ENCODE measurements around the gene EN1.

EN1 gene

DNA sequence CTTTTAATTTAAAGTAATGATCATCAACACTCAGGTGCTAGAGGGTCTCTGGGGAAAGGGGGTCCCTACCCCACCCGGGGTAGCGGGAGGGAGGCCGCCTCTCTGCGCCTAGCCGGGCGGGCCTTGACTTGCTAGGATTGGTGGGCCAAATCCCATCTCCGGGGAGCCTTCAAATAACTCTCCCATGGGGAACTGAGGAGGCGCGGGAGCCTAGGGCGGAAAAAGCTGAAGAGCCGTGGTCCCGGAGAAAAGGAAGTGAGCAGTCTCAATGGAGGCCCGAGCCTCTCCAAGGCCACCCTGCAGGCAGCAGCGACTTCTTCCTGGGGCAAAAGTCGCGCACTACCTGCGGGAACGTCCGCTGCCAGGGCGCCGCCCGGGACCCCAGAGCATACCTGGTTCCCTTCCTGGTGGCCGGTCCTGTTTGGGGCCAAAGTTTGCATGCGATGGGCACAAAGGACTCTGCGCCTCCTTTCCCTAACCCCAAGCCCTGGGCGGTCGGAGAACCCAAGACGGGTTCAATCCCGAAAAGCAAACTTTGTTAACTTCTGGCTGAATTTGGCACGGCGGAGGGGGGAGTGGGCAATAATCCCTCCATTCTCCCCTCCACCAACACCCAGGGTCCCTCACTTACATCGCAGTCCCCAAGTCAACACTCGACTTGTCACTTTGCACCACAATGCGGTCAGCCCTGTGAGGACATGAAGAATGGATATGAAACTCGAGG is 13.6 kb downstream of the EN1 start:
- Histone ChIP-seq H3K27me3 (ENCODE audit: insufficient read depth, poor library complexity, severe bottlenecking) (peaks cover 87% of the 10 kb centered on the region), H3K4me3 (replicated peaks; ENCODE audit: insufficient read depth, low read length) (no peak overlapping the region), H3K27ac (replicated peaks) (no peak overlapping the region)
- TF ChIP-seq, protein P1, sequence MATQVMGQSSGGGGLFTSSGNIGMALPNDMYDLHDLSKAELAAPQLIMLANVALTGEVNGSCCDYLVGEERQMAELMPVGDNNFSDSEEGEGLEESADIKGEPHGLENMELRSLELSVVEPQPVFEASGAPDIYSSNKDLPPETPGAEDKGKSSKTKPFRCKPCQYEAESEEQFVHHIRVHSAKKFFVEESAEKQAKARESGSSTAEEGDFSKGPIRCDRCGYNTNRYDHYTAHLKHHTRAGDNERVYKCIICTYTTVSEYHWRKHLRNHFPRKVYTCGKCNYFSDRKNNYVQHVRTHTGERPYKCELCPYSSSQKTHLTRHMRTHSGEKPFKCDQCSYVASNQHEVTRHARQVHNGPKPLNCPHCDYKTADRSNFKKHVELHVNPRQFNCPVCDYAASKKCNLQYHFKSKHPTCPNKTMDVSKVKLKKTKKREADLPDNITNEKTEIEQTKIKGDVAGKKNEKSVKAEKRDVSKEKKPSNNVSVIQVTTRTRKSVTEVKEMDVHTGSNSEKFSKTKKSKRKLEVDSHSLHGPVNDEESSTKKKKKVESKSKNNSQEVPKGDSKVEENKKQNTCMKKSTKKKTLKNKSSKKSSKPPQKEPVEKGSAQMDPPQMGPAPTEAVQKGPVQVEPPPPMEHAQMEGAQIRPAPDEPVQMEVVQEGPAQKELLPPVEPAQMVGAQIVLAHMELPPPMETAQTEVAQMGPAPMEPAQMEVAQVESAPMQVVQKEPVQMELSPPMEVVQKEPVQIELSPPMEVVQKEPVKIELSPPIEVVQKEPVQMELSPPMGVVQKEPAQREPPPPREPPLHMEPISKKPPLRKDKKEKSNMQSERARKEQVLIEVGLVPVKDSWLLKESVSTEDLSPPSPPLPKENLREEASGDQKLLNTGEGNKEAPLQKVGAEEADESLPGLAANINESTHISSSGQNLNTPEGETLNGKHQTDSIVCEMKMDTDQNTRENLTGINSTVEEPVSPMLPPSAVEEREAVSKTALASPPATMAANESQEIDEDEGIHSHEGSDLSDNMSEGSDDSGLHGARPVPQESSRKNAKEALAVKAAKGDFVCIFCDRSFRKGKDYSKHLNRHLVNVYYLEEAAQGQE (IDR thresholded peaks at IDR 0.05; ENCODE audit: insufficient replicate concordance, low read depth) = no peak
- TF ChIP-seq, protein P2, sequence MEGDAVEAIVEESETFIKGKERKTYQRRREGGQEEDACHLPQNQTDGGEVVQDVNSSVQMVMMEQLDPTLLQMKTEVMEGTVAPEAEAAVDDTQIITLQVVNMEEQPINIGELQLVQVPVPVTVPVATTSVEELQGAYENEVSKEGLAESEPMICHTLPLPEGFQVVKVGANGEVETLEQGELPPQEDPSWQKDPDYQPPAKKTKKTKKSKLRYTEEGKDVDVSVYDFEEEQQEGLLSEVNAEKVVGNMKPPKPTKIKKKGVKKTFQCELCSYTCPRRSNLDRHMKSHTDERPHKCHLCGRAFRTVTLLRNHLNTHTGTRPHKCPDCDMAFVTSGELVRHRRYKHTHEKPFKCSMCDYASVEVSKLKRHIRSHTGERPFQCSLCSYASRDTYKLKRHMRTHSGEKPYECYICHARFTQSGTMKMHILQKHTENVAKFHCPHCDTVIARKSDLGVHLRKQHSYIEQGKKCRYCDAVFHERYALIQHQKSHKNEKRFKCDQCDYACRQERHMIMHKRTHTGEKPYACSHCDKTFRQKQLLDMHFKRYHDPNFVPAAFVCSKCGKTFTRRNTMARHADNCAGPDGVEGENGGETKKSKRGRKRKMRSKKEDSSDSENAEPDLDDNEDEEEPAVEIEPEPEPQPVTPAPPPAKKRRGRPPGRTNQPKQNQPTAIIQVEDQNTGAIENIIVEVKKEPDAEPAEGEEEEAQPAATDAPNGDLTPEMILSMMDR (IDR thresholded peaks at IDR 0.05; ENCODE audit: insufficient read depth, low read length) = no peak
- no peak for TF ChIP-seq POLR2AphosphoS5 (IDR thresholded peaks at IDR 0.05; ENCODE audit: low read depth)
- no peak for TF ChIP-seq GABPA (IDR thresholded peaks at IDR 0.05; ENCODE audit: low read depth)
- no peak for TF ChIP-seq SPI1 (IDR thresholded peaks at IDR 0.05; ENCODE audit: borderline replicate concordance, low read depth)
- no peak for DNase-seq (ENCODE audit: low read depth in 1 of 2, low spot score in 1 of 2)

DNA sequence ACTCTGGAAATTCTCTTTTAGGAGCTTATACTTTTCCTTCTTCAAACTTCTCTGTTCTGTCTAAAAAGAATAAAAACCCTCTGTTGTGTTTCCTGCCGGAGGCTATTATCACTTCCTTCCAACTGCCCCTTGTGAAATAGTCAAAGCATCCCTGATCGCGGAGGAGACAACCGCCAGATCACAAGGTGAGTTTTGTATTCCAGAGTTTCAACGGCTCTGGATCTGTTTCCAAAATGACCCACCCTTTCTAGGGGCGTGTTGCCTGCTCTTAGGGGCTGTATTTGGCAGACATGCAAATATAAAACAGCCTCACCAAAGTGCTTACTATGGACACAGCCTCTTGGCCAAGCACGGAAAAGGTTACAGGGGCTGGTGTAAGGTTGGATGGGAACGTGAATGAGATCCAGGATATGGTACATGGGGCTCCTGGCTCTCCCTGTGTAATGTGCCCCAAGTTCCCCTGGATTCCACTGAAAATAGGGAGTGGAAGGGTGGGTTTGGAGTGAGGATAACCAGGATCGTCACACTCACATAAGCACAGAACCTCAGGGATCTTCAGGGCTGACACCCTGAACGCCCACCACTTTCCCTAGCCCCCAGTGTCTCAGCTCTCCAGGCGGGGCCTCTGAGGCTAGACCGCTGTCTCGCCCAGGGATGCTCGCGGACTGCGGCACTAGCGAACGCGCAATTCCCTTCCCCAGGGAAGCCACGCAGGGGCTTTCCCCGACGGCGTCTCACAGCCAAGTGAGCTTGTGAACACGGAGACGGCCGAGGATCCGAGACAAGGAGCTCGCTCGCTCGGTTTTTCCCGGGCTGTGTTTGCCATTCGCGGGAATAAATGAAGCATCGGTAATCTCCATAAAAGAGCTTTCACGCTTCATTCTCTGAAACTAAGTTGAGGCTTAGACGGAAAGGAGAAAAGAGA is 14.4 kb downstream of the EN1 start:
- TF ChIP-seq POLR2AphosphoS5 (IDR thresholded peaks at IDR 0.05; ENCODE audit: low read depth) = no peak
- TF ChIP-seq, protein P1 (IDR thresholded peaks at IDR 0.05; ENCODE audit: insufficient replicate concordance, low read depth) = no peak
- TF ChIP-seq, protein P2 (IDR thresholded peaks at IDR 0.05; ENCODE audit: insufficient read depth, low read length) = no peak
- TF ChIP-seq SPI1 (IDR thresholded peaks at IDR 0.05; ENCODE audit: borderline replicate concordance, low read depth) = no peak
- TF ChIP-seq GABPA (IDR thresholded peaks at IDR 0.05; ENCODE audit: low read depth) = no peak
- Histone ChIP-seq H3K27me3 (ENCODE audit: insufficient read depth, poor library complexity, severe bottlenecking) (peaks cover 85% of the 10 kb centered on the region), H3K4me3 (replicated peaks; ENCODE audit: insufficient read depth, low read length) (no peak overlapping the region), H3K27ac (replicated peaks) (no peak overlapping the region)
- no peak for DNase-seq (ENCODE audit: low read depth in 1 of 2, low spot score in 1 of 2)

DNA sequence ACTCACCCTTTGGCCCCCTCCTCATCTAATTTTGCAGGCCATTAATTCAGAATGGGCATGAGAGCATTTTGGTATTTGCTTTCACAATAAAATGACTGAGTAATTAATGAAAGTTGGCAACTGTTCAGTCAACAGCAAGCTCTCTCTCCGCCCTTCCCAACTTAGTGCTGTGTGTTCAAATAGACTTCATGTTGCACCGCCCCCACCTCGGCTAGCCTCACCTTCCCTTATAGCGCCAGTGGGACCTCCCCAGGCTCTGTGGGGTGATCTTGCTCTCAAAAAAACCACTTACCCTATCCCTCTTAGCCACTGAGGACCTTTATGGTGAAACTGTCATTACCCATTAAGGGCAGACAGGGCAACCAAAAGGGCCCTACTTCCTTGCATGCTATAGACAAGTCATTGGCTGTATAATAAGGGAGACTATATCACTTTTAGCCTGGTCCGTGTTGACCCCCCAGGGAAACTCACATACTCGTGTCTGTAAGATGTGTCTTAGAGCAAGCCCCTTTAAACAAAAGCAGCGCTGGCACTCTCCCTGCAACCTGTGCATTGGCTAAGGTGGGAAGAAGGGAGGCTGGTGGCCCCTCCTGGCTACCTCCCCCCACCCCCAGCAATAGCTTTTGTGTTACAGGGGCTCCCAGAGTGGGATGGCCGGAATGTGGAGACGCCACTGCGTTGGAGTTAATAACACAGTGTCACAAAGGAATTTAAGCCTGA is 15.2 kb downstream of the EN1 start:
- DNase-seq (ENCODE audit: low read depth in 1 of 2, low spot score in 1 of 2) = no peak
- peaks cover 77% of the 10 kb centered on the region for H3K27me3 ChIP-seq (ENCODE audit: insufficient read depth, poor library complexity, severe bottlenecking)
- no peak overlapping the region for H3K27ac ChIP-seq (replicated peaks)
- no peak overlapping the region for H3K4me3 ChIP-seq (replicated peaks; ENCODE audit: insufficient read depth, low read length)
- no peak for TF ChIP-seq POLR2AphosphoS5 (IDR thresholded peaks at IDR 0.05; ENCODE audit: low read depth)
- TF ChIP-seq, protein P2 (IDR thresholded peaks at IDR 0.05; ENCODE audit: insufficient read depth, low read length) = no peak
- no peak for TF ChIP-seq SPI1 (IDR thresholded peaks at IDR 0.05; ENCODE audit: borderline replicate concordance, low read depth)
- no peak for TF ChIP-seq GABPA (IDR thresholded peaks at IDR 0.05; ENCODE audit: low read depth)
- TF ChIP-seq, protein P1 (IDR thresholded peaks at IDR 0.05; ENCODE audit: insufficient replicate concordance, low read depth) = no peak

All from HL-60 (cell line).